ENCODE results near the gene SMIM14.
"Not testable (repeated sequence)": the region's sequence is repeated elsewhere in the genome, so short reads cannot be mapped to it uniquely, and the experiment has no call there.

Gene SMIM14

DNA sequence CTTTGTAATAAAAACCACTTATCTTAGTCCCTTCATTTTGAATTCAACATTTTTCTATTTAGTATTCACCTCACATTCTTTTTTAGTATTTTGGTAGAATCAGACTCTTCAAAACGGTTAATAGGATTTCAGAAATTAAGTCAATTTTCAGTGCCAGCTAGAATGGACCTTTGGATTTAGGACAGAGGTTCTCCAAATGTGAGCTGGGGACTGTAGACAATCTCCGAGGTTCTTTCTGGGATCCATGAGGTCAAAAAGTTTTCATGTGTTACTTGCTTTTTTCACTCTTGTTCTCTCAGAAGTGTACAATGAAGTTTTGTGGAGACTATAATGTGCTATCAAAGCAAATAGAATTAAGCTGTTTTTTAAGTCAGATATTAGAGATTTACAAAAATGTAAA lies 109.1 kb downstream of the SMIM14 start:
- no peak for DNase-seq (ENCODE audit: low read depth)

DNA sequence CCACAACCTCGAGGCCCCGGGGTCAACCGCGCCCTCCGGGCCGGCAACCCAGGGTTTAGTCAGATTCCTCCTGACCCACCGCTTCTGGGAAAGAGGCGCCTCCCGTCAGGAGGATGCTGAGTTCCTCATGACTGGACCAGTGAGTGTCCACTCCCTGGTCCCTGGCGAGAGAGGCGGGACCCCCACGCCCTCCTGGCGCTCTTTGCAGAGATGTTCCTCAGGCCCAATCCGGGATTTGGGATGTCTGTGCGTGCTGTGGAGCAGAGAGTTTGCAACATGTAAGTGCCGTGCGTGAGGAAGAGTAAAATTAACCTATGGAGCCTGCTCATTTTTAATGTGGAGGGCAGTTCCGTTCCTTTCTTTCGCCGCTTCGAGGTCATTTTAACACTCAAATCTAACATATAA lies 110.6 kb downstream of the SMIM14 start:
- no peak for DNase-seq (ENCODE audit: low read depth)

GRCh38 chr4:39527296-39528060 lies 111.2 kb downstream of the SMIM14 start, which contains the start of gene UGDH:
UGDH (minus strand) TSS chr4:39527439; CDS start chr4:39521512, 5,927 bp downstream.
- DNase-seq (ENCODE audit: low read depth), result peak; percentile 87

GRCh38 chr4:39526765-39527295 lies 111.8 kb downstream of the SMIM14 start:
- DNase-seq (ENCODE audit: low read depth), result peak; percentile 4

GRCh38 chr4:39525822-39526690 lies 112.6 kb downstream of the SMIM14 start:
- no peak for DNase-seq (ENCODE audit: low read depth)

DNA sequence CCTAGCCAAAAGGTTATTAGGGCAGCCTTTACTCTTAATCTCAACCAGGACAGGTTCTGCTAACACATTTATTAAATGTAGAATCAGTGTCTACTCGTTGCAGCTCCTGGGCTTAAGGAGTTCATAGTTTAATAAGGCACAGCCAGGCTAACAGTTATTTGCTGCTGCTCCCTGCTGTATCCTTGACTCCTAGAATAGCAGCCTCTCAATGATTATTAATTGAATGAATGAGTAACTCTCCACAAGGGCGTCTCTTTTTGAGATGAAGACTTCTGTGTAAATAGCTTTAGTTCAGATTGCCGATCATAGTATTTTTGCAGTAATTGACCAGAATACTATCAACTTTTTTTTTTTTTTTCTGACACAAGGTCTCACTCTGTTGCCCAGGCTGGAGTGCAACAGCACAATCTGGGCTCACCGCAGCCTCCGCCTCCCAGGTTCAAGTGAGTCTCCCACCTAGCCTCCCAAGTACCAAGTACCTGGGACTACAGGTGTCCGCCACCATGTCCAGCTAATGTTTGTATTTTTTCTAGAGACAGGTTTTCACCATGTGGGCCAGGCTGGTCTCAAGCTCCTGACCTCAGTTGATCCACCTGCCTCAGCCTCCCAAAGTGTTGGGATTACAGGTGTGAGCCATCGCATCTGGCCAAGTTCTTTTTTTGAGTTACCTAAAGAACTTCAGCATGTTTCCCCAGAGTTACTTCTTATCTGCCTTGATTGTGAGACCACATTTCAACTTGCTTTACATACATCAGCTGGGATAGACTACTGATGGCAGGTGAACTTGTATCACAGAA lies 114.3 kb downstream of the SMIM14 start:
- DNase-seq (ENCODE audit: low read depth), result no peak

DNA sequence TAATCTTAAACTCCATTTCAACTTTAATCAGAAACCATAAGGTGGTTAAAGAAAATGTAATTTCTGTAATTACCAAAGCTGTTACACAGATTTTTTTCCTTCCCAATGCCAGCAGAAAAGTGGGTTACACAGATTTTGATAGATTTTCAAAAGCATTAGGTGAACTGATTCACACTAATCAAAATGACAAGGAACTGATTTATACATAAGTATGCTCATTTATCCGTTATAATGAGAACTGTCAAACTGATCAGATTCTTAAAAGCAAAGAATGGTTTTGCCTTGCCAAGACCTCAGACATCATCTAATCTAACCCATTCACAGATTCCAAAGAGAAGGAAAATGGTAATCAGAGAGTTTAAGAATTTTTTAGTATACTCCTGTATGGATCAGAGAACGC lies 116.6 kb downstream of the SMIM14 start:
- no peak for DNase-seq (ENCODE audit: low read depth)

DNA sequence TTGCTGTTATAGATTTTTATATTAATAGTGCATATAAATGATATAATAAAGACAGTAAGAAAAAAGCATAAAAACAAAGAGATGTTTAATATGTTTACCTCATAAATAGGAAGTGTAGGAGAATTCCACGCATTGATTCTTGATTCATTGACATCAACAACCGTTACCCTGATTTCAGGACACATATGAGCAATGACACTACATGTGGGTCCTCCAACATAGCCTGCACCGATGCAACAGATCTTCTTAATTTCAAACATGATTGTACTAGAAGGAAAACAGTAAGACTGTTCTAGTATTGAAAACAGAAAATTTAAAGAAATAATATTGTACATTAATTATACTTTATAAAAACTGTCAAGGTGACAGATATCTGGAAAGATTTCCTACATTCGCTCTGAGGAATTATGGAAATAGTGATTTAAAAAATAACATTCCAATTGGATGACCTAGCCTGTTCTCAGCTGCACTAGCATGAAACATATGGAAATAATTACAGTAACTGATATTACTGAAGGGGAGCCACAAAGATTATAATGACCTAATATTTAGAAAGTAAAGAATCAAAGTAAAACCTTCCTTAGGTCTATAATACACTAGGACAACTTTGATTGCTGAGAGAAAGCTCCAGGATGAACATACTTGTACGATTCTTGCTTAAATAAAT lies 117.3 kb downstream of the SMIM14 start:
- no peak for DNase-seq (ENCODE audit: low read depth)

- no peak for DNase-seq (ENCODE audit: low read depth)
These were observed 120.2 kb downstream of the SMIM14 start for GRCh38 chr4:39518484-39518883.

DNA sequence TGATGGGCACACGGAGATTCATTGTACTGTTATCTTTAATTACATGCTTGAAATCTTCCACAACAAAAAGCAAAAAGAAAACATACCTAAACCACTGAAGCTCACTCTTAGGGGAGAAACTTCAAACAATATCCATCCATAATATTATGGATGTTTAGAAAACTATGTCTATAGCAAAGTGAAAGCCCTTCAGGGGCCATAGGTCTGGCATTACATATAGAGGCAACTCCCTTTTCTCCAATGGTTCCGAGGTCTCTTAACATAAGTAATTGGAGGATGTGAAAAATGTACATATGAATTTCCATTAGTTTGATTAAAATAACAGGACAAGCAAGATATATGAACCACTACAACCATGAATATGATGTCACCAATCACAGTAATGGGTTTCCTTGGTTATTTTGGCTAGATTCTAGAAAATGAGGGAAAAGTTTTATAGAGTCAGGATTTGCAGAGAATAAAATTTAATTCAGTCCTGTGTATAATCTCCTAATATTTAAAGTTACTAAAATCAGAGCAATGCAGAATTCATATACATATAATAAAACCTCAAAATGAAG lies 122.2 kb downstream of the SMIM14 start:
- no peak for DNase-seq (ENCODE audit: low read depth)

- not testable (repeated sequence) for DNase-seq (ENCODE audit: low read depth)
These were observed 122.8 kb downstream of the SMIM14 start for GRCh38 chr4:39515669-39516401.

DNA sequence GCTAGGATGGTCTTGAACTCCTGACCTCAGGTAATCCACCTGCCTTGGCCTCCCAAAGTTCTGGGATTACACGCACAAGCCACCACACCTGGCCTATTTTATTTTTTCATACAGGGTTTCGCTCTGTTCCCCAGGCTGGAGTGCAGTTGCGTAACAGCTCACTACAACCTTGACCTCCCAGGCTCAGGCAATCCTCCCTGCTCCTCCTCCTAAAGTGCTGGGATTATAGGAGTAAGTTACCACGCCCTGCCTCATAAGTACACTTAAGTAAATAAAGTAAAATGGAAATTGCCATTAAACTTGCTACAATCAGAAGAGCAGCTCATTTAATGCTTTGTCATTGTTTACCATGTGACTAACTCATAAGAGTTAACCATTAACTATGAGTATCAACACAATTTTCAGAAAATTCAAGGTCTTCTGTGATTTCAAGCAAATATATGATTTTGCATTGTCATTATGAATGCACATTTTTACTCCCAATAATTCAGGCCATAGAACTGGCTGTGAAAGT lies 123.7 kb downstream of the SMIM14 start:
- DNase-seq (ENCODE audit: low read depth), result no peak

DNA sequence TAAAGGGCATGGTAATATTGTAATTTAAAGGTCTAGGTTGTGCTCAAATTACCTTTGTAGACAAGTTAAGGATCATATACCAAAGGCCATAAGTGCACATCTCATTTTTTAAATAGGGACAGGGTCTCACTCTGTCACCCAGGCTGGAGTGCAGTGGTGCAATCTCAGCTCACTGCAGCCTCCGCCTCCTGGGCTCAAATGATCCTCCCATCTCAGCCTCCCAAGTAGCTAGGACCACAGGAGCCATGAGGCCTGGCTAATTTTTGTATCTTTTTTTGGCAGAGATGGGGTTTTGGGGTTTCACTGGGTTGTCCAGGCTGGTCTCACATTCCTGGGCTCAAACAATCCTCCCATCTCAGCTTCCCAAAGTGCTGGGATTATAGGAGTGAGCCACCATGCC lies 124.4 kb downstream of the SMIM14 start:
- DNase-seq (ENCODE audit: low read depth), result not testable (repeated sequence)

- DNase-seq (ENCODE audit: low read depth), result no peak
These were observed 128.2 kb downstream of the SMIM14 start for GRCh38 chr4:39510348-39510929.

DNA sequence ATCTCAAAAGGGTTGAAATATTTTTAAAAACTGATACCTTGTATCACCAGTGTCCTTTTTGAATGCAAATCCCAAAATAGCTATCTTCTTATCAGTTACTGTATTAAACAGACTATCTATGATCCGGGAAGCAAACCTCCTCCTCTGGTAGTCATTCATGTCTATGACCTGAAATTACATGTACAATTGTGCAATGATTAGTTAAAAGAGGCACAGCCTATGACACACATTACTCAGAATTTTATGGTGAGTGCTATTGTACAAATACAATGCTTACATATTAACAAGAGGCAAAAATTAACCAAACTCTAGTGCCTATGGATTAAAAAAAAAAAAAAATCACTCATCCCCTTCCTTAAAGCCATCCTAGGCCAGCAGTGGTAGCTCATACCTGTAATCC lies 133.1 kb downstream of the SMIM14 start:
- DNase-seq (ENCODE audit: low read depth), result no peak

GRCh38 chr4:39504538-39504937 lies 134.1 kb downstream of the SMIM14 start:
- DNase-seq (ENCODE audit: low read depth), result no peak

- DNase-seq (ENCODE audit: low read depth), result not testable (repeated sequence)
These were observed 136.0 kb downstream of the SMIM14 start for GRCh38 chr4:39502664-39503035.

DNA sequence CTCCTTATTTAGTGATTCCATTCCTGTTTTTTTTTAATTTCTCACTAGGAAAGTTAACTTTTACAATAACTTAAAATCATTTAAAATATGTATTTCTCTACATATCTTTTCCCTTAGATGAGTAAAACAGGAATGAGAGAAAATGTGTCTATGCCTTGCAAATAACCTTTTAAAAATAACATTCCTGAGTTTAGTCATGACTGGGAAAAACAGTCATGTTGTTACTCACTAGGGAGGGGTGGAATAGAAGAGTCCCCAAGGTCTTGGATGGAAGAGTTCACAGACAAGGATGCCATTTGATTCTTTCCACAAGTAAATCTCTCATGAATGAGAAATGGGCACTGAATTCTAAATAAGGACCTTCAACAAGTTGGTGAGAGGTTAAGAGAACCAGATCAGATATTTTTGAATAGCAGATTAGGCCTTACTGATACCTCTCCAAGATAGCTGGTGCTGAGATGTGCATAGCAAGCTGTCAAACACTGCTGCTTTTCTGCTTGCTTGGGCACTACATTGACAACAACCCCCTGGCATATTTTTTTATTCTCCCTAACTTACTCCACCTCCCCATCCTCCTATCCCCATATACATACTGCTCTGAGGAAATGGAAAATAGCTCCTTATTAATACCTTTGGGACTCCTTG lies 136.5 kb downstream of the SMIM14 start:
- DNase-seq (ENCODE audit: low read depth), result no peak

DNA sequence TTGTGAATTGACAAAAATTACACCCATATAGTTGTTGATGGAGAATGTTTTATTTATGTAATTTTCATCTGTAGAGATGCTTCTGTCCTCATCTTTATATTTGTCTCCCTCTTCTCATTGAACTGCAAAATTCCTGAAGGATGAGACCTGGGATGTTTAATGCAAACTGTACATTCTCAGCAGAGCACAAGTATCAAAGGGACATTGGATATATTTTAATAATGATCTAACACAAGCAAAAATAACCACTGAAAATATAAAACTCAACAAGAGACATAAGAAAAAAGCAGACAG lies 140.0 kb downstream of the SMIM14 start:
- no peak for DNase-seq (ENCODE audit: low read depth)
